HL-60 (cell line): Measurements from ENCODE around the gene MAP7D1.

ENCODE experiments used
- CTCF ChIP-seq: IDR thresholded peaks from one replicate; pipeline ENCODE4 v1.5.1; 2011; ENCODE audit warnings: low read length, control low read depth, inconsistent platforms; ENCODE audit not compliant: insufficient read depth
- GABPA ChIP-seq: IDR thresholded peaks from 2 replicates; pipeline ENCODE4 v1.6.1; 2012; ENCODE audit warnings: low read depth
- POLR2AphosphoS5 ChIP-seq: IDR thresholded peaks from 2 replicates; pipeline ENCODE4 v1.6.1; 2012; ENCODE audit warnings: low read depth
- SPI1 ChIP-seq: IDR thresholded peaks from 2 replicates; pipeline ENCODE4 v1.6.1; 2012; ENCODE audit warnings: low read depth, mild to moderate bottlenecking, borderline replicate concordance
- TF ChIP-seq, protein P1 (sequence below): IDR thresholded peaks from 2 replicates; pipeline ENCODE4 v1.6.1; 2012; ENCODE audit warnings: low read depth; ENCODE audit not compliant: insufficient replicate concordance

DNA sequence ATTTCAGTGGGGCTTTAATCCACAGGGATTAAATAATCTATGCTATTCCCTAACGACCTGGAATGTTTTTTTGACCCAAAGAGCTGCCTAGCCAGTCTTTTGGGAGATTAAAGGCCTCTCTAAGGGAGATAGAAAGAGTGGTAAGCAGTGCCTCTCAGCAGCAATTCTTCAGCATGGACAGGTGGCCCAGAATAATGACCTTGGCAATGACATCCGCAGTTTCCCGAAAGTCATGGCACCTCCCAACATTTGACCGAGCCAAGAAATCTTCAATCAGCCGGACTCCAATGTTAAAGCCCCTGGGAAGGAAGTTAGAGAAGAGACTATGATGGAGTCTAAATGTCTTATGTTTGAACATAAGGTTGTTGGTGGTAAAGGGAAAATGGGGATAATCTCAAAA is 16.4 kb upstream of the MAP7D1 start:
- no peak for TF ChIP-seq CTCF
- no peak for TF ChIP-seq SPI1
- TF ChIP-seq POLR2AphosphoS5, result no peak
- TF ChIP-seq, protein P1, sequence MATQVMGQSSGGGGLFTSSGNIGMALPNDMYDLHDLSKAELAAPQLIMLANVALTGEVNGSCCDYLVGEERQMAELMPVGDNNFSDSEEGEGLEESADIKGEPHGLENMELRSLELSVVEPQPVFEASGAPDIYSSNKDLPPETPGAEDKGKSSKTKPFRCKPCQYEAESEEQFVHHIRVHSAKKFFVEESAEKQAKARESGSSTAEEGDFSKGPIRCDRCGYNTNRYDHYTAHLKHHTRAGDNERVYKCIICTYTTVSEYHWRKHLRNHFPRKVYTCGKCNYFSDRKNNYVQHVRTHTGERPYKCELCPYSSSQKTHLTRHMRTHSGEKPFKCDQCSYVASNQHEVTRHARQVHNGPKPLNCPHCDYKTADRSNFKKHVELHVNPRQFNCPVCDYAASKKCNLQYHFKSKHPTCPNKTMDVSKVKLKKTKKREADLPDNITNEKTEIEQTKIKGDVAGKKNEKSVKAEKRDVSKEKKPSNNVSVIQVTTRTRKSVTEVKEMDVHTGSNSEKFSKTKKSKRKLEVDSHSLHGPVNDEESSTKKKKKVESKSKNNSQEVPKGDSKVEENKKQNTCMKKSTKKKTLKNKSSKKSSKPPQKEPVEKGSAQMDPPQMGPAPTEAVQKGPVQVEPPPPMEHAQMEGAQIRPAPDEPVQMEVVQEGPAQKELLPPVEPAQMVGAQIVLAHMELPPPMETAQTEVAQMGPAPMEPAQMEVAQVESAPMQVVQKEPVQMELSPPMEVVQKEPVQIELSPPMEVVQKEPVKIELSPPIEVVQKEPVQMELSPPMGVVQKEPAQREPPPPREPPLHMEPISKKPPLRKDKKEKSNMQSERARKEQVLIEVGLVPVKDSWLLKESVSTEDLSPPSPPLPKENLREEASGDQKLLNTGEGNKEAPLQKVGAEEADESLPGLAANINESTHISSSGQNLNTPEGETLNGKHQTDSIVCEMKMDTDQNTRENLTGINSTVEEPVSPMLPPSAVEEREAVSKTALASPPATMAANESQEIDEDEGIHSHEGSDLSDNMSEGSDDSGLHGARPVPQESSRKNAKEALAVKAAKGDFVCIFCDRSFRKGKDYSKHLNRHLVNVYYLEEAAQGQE, result no peak
- TF ChIP-seq GABPA, result no peak
